Ovary (tissue), 9 donors: Measurements from ENCODE around the gene PDE8A. TPM values are rescaled to one million over a fixed set of nuclear protein-coding genes. Genes with fewer than 3 reads are reported as not detected.

Experiments
- DNase-seq, 5 donors: peaks; one replicate each; pipeline ENCODE4 v3.0.0-alpha.2; 2019 to 2020
- H3K27ac ChIP-seq, 2 donors: fragments of 200-600 bp; one replicate each; pipeline versions ENCODE4 v1.5.1 to v1.8.0; 2019 to 2022
- H3K27me3 ChIP-seq: fragments of 200-600 bp; one replicate; pipeline ENCODE4 v1.8.0; 2022
- H3K36me3 ChIP-seq: fragments of 200-600 bp; sonication (generic); one replicate; pipeline ENCODE4 v1.5.1; 2019
- H3K4me1 ChIP-seq: one replicate; pipeline ENCODE4 v1.8.1; 2013; ENCODE audit warnings: mild to moderate bottlenecking, moderate library complexity; ENCODE audit not compliant: insufficient read depth
- H3K4me3 ChIP-seq: fragments of 200-600 bp; sonication (generic); one replicate; pipeline ENCODE4 v1.5.1; 2017
- H3K9me3 ChIP-seq, 2 donors: fragments of 200-600 bp in 1 of 2; sonication (generic) in 1 of 2; one replicate each; pipeline versions ENCODE4 v1.5.1 to v1.8.1; 2013 to 2019; ENCODE audit warnings: mild to moderate bottlenecking in 1 of 2, moderate library complexity in 1 of 2
- CTCF ChIP-seq, 3 donors: fragments of 450-650 bp in 2 of 3; fragments of 200-600 bp in 1 of 3; IDR thresholded peaks; one replicate each; pipeline versions ENCODE4 v1.5.1 to v1.8.0; 2016 to 2022; ENCODE audit warnings: antibody characterized with exemption in 3 of 3, mild to moderate bottlenecking in 1 of 3
- EP300 ChIP-seq: sonication (generic); formaldehyde crosslinking; IDR thresholded peaks from one replicate; pipeline ENCODE4 v1.6.1; 2017; ENCODE audit warnings: antibody characterized with exemption
- POLR2A ChIP-seq: fragments of 450-650 bp; IDR thresholded peaks from one replicate; pipeline ENCODE4 v1.6.1; 2017; ENCODE audit warnings: antibody characterized with exemption, mild to moderate bottlenecking, moderate library complexity
- WGBS, 3 donors: extraction: QIAGEN DNeasy Blood & Tissue Kit in 1 of 3; methylation state at CpG; one replicate each; pipeline versions ENCODE4 v1.1.5 to v1.1.7; 2013 to 2017; 5-methylcytosine and 5-hydroxymethylcytosine counted together
- intact Hi-C, 4 donors: fragments of 100-400 bp; cut with DNase I; formaldehyde crosslinking; loops; one replicate each; pipeline versions ENCODE4 v1.11.0 to v1.15.1; 2022 to 2023
- polyA plus RNA-seq, 2 donors: library from polyadenylated mRNA; stranded (reverse); fragments of 200-250 nt in 1 of 2; fragments of 350-450 nt in 1 of 2; fragmentation: Illumina TruSeq in 1 of 2; extraction: RNeasy Lipid Tissue Mini Kit (QIAGEN cat#74804) in 1 of 2; gene quantifications; one replicate each; pipeline ENCODE4 v1.2.3, GENCODE V29; 2013 to 2014
- total RNA-seq, 7 donors: library from RNA; depleted of rRNA in 2 of 7; stranded (reverse); fragments of >200 nt in 2 of 7; fragmentation: NEBNext Ultra II Directional in 3 of 7; extraction: Animal tissue kit (Norgen Biotek cat#: 25700) in 3 of 7; gene quantifications; one replicate each; pipeline versions ENCODE4 v1.1.0 to v1.2.4, GENCODE V29; 2016 to 2023
- donor health status: DM: no; HTN: no; CAD: no; lungs with moderate emphysema.
- donor health status: DM: no; HTN: no; CAD: no.
- donor health status: Bipolar disorder and iron deficiency.
- donor health status: DM: yes; HTN: yes; CAD: no.
- donor health status: DM: no; HTN: no; CAD: no.
- donor health status: DM: yes; HTN: yes; CAD: no.

The PDE8A gene
- total and polyA plus RNA-seq, 9 donors = 13.8 to 61.8 (median 33.2) TPM

- H3K36me3 ChIP-seq = no peaks in the 10 kb centered on the region
- no peak for DNase-seq
- no peaks in the 10 kb centered on the region for H3K27me3 ChIP-seq
- H3K4me1 ChIP-seq = peaks cover 15% of the 10 kb centered on the region
- no peak for TF ChIP-seq CTCF (IDR thresholded peaks at IDR 0.05)
- TF ChIP-seq EP300 = no peak
- no peak for TF ChIP-seq POLR2A
- intact Hi-C loops = no loop called here
- no peak overlapping the region for H3K4me3 ChIP-seq
- no peak overlapping the region for H3K27ac ChIP-seq
- H3K9me3 ChIP-seq = no peaks in the 10 kb centered on the region
Observed at GRCh38 chr15:85027033-85027380, 45.4 kb downstream of the PDE8A start.

- H3K4me1 ChIP-seq = peaks cover 15% of the 10 kb centered on the region
- no peak overlapping the region for H3K4me3 ChIP-seq
- 62 to 77% (median 65%) methylated on average over 4 of the region's 4 CpGs for WGBS, 3 donors
- H3K27ac ChIP-seq = no peak overlapping the region
- no peaks in the 10 kb centered on the region for H3K36me3 ChIP-seq
- H3K9me3 ChIP-seq = no peaks in the 10 kb centered on the region
- TF ChIP-seq CTCF (IDR thresholded peaks at IDR 0.05) (no peak), POLR2A (no peak), EP300 (no peak)
- intact Hi-C loops = no loop called here
- DNase-seq = no peak
- no peaks in the 10 kb centered on the region for H3K27me3 ChIP-seq
Observed at GRCh38 chr15:85027421-85027820, 45.8 kb downstream of the PDE8A start.

- 75 to 93% (median 85%) methylated on average over 6 of the region's 6 CpGs for WGBS, 3 donors
- no peak for DNase-seq
- Histone ChIP-seq H3K27me3 (no peaks in the 10 kb centered on the region), H3K4me3 (no peak overlapping the region), H3K9me3 (no peaks in the 10 kb centered on the region), H3K36me3 (no peaks in the 10 kb centered on the region), H3K4me1 (peaks cover 17% of the 10 kb centered on the region), H3K27ac (no peak overlapping the region)
- intact Hi-C loops = no loop called here
- no peak for TF ChIP-seq CTCF (IDR thresholded peaks at IDR 0.05)
- no peak for TF ChIP-seq POLR2A
Observed at GRCh38 chr15:85028416-85028815, 46.8 kb downstream of the PDE8A start.

GRCh38 chr15:85029221-85029620, 47.6 kb downstream of the PDE8A start:
- H3K27ac ChIP-seq = no peak overlapping the region
- 92 to 96% (median 96%) methylated on average over 5 of the region's 5 CpGs for WGBS, 3 donors
- no peaks in the 10 kb centered on the region for H3K36me3 ChIP-seq
- no peak overlapping the region for H3K4me3 ChIP-seq
- no peak for DNase-seq
- H3K27me3 ChIP-seq = no peaks in the 10 kb centered on the region
- H3K4me1 ChIP-seq = peaks cover 17% of the 10 kb centered on the region
- intact Hi-C loops = no loop called here
- H3K9me3 ChIP-seq = no peaks in the 10 kb centered on the region
- TF ChIP-seq CTCF (IDR thresholded peaks at IDR 0.05) (no peak), POLR2A (no peak), EP300 (no peak)
